Spleen (tissue), 11 donors: ENCODE results near the gene DAB1. TPM values are rescaled to one million over a fixed set of nuclear protein-coding genes. Genes with fewer than 3 reads are reported as not detected.
"Not testable (repeated sequence)": the region's sequence is repeated elsewhere in the genome, so short reads cannot be mapped to it uniquely, and the experiment has no call there.

ENCODE experiments used
- DNase-seq: peaks from one replicate; pipeline ENCODE4 v3.0.0-alpha.2; 2020
- H3K27ac ChIP-seq, 8 donors: fragments of 200-600 bp; sonication (generic) in 7 of 8; 1 replicate in 4 of 8; 2 replicates in 4 of 8; pipeline versions ENCODE4 v1.5.0 to v1.8.0; 2016 to 2021; ENCODE audit warnings: inconsistent platforms in 4 of 8, mild to moderate bottlenecking in 4 of 8, moderate library complexity in 1 of 8
- H3K27me3 ChIP-seq, 7 donors: fragments of 200-600 bp; sonication (generic) in 6 of 7; replicated peaks in 1 of 7; 1 replicate in 4 of 7; 2 replicates in 3 of 7; pipeline versions ENCODE4 v1.5.0 to v1.8.0; 2016 to 2021; ENCODE audit warnings: inconsistent platforms in 3 of 7, mild to moderate bottlenecking in 1 of 7
- H3K36me3 ChIP-seq, 6 donors: fragments of 200-600 bp; sonication (generic) in 5 of 6; 1 replicate in 4 of 6; 2 replicates in 2 of 6; pipeline versions ENCODE4 v1.5.0 to v1.8.0; 2016 to 2021; ENCODE audit warnings: inconsistent platforms in 2 of 6
- H3K4me1 ChIP-seq, 6 donors: fragments of 200-600 bp; sonication (generic) in 5 of 6; 1 replicate in 3 of 6; 2 replicates in 3 of 6; pipeline versions ENCODE4 v1.5.0 to v1.8.0; 2016 to 2021; ENCODE audit warnings: inconsistent platforms in 3 of 6
- H3K4me3 ChIP-seq, 8 donors: fragments of 200-600 bp; sonication (generic) in 7 of 8; 1 replicate in 4 of 8; 2 replicates in 4 of 8; pipeline versions ENCODE4 v1.5.0 to v1.8.0; 2016 to 2021; ENCODE audit warnings: inconsistent platforms in 4 of 8, mild to moderate bottlenecking in 4 of 8, moderate library complexity in 2 of 8
- H3K9me3 ChIP-seq, 8 donors: fragments of 200-600 bp; sonication (generic) in 7 of 8; 1 replicate in 4 of 8; 2 replicates in 4 of 8; pipeline versions ENCODE4 v1.5.0 to v1.8.0; 2016 to 2021; ENCODE audit warnings: inconsistent platforms in 4 of 8
- CTCF ChIP-seq, 11 experiments: fragments of 200-600 bp in 7 of 11; fragments of 450-650 bp in 4 of 11; sonication (generic) in 4 of 11; IDR thresholded peaks in 8 of 11; conservative IDR thresholded peaks in 3 of 11; 1 replicate in 7 of 11; 2 replicates in 4 of 11; pipeline versions ENCODE4 v1.4.0 to v1.8.0; 2016 to 2021; ENCODE audit warnings: antibody characterized with exemption in 11 of 11, inconsistent platforms in 4 of 11, mild to moderate bottlenecking in 1 of 11
- POLR2A ChIP-seq, 3 donors: fragments of 450-650 bp; IDR thresholded peaks; one replicate each; pipeline ENCODE4 v1.5.1; 2017; ENCODE audit warnings: antibody characterized with exemption in 3 of 3, mild to moderate bottlenecking in 1 of 3
- POLR2AphosphoS5 ChIP-seq, 3 donors: sonication (generic); formaldehyde crosslinking; IDR thresholded peaks; one replicate each; pipeline ENCODE4 v1.5.1; 2017; ENCODE audit warnings: antibody characterized with exemption in 3 of 3
- WGBS, 5 donors: extraction: QIAGEN DNeasy Blood & Tissue Kit in 3 of 5; methylation state at CpG; one replicate each; pipeline versions ENCODE4 v1.1.5 to v1.1.7; 2013 to 2018; 5-methylcytosine and 5-hydroxymethylcytosine counted together
- intact Hi-C: fragments of 100-400 bp; cut with DNase I; formaldehyde crosslinking; loops from one replicate; pipeline ENCODE4 v1.15.0; 2023; ENCODE audit warnings: low total_unique reads
- polyA plus RNA-seq, 3 donors: library from polyadenylated mRNA; stranded (reverse); fragments of 200-250 nt; gene quantifications; one replicate each; pipeline ENCODE4 v1.2.1, GENCODE V29; 2013
- total RNA-seq, 7 donors: library from RNA; depleted of rRNA in 3 of 7; stranded (reverse); fragments of >200 nt in 3 of 7; fragmentation: NEBNext Ultra II Directional in 4 of 7; extraction: Animal tissue kit (Norgen Biotek cat#: 25700) in 4 of 7; gene quantifications; one replicate each; pipeline versions ENCODE4 v1.1.0 to v1.2.1, GENCODE V29; 2016 to 2021
- donor health status: healthy with polysubstance abuse.
- donor health status: DM: no; HTN: no; CAD: no; lungs with moderate emphysema.
- donor health status: DM: no; HTN: no; CAD: no.
- donor health status: Bipolar disorder and iron deficiency.
- donor health status: healthy.
- donor health status: DM: no; HTN: no; CAD: no.
- donor health status: DM: yes; HTN: yes; CAD: no.

DAB1 gene
- total and polyA plus RNA-seq, 10 donors: 0.03 to 0.70 (median 0.26) TPM; not detected in 1

GRCh38 chr1:57229998-57230397, 193.9 kb downstream of the DAB1 start:
- intact Hi-C loops: no loop called here
- no peak overlapping the region for H3K27ac ChIP-seq
- H3K4me1 ChIP-seq: no peaks in the 10 kb centered on the region
- no peak overlapping the region for H3K4me3 ChIP-seq
- no peak for DNase-seq
- 66 to 85% (median 76%) methylated on average over 2 of the region's 2 CpGs for WGBS, 5 donors
- no peaks in the 10 kb centered on the region for H3K36me3 ChIP-seq
- TF ChIP-seq POLR2AphosphoS5 (IDR thresholded peaks at IDR 0.05): no peak
- TF ChIP-seq POLR2A (IDR thresholded peaks at IDR 0.05): no peak
- no peak for TF ChIP-seq CTCF (IDR thresholded peaks at IDR 0.05 in 8 of 11, conservative IDR thresholded peaks at IDR 0.05 in 3 of 11)
- H3K9me3 ChIP-seq: no peaks in the 10 kb centered on the region
- no peaks in the 10 kb centered on the region for H3K27me3 ChIP-seq

- Histone ChIP-seq H3K9me3 (no peaks in the 10 kb centered on the region), H3K36me3 (no peaks in the 10 kb centered on the region), H3K4me1 (no peaks in the 10 kb centered on the region), H3K27me3 (no peaks in the 10 kb centered on the region), H3K4me3 (no peak overlapping the region), H3K27ac (no peak overlapping the region)
- TF ChIP-seq CTCF (IDR thresholded peaks at IDR 0.05 in 8 of 11, conservative IDR thresholded peaks at IDR 0.05 in 3 of 11) (no peak), POLR2AphosphoS5 (IDR thresholded peaks at IDR 0.05) (no peak), POLR2A (IDR thresholded peaks at IDR 0.05) (no peak)
- 53 to 61% (median 57%) methylated on average over 4 of the region's 4 CpGs for WGBS, 5 donors
- no peak for DNase-seq
- intact Hi-C loops: no loop called here
Measured at GRCh38 chr1:57229076-57229475, 194.8 kb downstream of the DAB1 start.

- H3K27ac ChIP-seq: no peak overlapping the region
- TF ChIP-seq CTCF (IDR thresholded peaks at IDR 0.05 in 8 of 11, conservative IDR thresholded peaks at IDR 0.05 in 3 of 11) (no peak), POLR2AphosphoS5 (IDR thresholded peaks at IDR 0.05) (no peak), POLR2A (IDR thresholded peaks at IDR 0.05) (no peak)
- H3K4me1 ChIP-seq: no peaks in the 10 kb centered on the region
- H3K4me3 ChIP-seq: no peak overlapping the region
- no peak for DNase-seq
- intact Hi-C loops: no loop called here
- no peaks in the 10 kb centered on the region for H3K36me3 ChIP-seq
- H3K27me3 ChIP-seq: no peaks in the 10 kb centered on the region
- 51 to 79% (median 54%) methylated on average over 3 of the region's 3 CpGs for WGBS, 5 donors
- H3K9me3 ChIP-seq: peaks cover 0 to 4% (median 0%) of the 10 kb centered on the region in 8 donors
Measured at GRCh38 chr1:57222801-57223200, 201.1 kb downstream of the DAB1 start.

GRCh38 chr1:57222307-57222706, 201.6 kb downstream of the DAB1 start:
- no peak overlapping the region for H3K27ac ChIP-seq
- no peak overlapping the region for H3K4me3 ChIP-seq
- no peaks in the 10 kb centered on the region for H3K27me3 ChIP-seq
- TF ChIP-seq CTCF (IDR thresholded peaks at IDR 0.05 in 8 of 11, conservative IDR thresholded peaks at IDR 0.05 in 3 of 11) (no peak), POLR2A (IDR thresholded peaks at IDR 0.05) (no peak)
- no peaks in the 10 kb centered on the region for H3K36me3 ChIP-seq
- H3K4me1 ChIP-seq: no peaks in the 10 kb centered on the region
- H3K9me3 ChIP-seq: peaks cover 0 to 4% (median 0%) of the 10 kb centered on the region in 8 donors
- DNase-seq: no peak
- intact Hi-C loops: no loop called here

GRCh38 chr1:57220905-57221304, 203.0 kb downstream of the DAB1 start:
- intact Hi-C loops: not testable (repeated sequence)

More at GRCh38 chr1:57220905-57221304, 203.0 kb downstream of the DAB1 start:
- not testable (repeated sequence) for H3K9me3 ChIP-seq, DNase-seq, H3K36me3 ChIP-seq, H3K4me1 ChIP-seq, H3K27me3 ChIP-seq, H3K4me3 ChIP-seq, H3K27ac ChIP-seq
- WGBS, 5 donors: 64 to 93% (median 83%) methylated on average over 1 of the region's 2 CpGs
